A673 (cell line): ENCODE results near the gene NUDT21.

Experiments
- CTCF ChIP-seq: fragments of 300-800, 200-600 bp; sonication (generic); conservative IDR thresholded peaks from 2 replicates; pipeline ENCODE4 v1.5.1; 2017; ENCODE audit warnings: low read depth, mild to moderate bottlenecking, antibody characterized with exemption, low read length, moderate library complexity, mixed read lengths
- EZH2 ChIP-seq: fragments of 200-600 bp; sonication (generic); IDR thresholded peaks from 2 replicates; pipeline ENCODE4 v1.6.1; 2017; ENCODE audit warnings: borderline replicate concordance, low read depth, mild to moderate bottlenecking, mixed read lengths, antibody characterized with exemption, low read length; ENCODE audit not compliant: poor library complexity, severe bottlenecking

- TF ChIP-seq CTCF (no peak), EZH2 (no peak)
These were observed 17.7 kb upstream of the NUDT21 start for GRCh38 chr16:56468800-56469199.
